ENCODE results near the gene PDZRN4.
"Not testable (repeated sequence)": the region's sequence is repeated elsewhere in the genome, so short reads cannot be mapped to it uniquely, and the experiment has no call there.

Gene PDZRN4

GRCh38 chr12:41511247-41511646 is 323.1 kb downstream of the PDZRN4 start:
- DNase-seq (ENCODE audit: low read depth in 2 of 2): no peak

DNA sequence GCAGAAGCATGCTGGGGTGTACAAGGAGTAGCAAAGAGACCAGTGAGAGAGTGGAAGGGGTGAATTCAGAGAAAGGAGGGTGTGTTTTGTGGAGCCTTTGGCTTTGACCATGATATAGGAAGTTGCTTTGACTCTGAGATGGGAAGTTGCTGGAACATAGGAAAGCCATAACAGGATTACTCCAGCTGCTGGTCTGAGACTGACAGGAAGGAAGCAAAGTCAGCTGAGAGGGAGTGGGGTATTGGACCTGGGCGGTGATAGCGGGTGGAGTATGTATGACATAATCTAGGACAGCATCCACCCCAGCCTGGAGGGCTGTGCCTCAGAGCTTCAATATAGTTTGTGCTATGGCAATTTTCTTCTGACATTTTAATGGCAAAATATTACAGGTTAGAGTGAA is 324.4 kb downstream of the PDZRN4 start:
- DNase-seq (ENCODE audit: low read depth in 2 of 2): no peak

DNA sequence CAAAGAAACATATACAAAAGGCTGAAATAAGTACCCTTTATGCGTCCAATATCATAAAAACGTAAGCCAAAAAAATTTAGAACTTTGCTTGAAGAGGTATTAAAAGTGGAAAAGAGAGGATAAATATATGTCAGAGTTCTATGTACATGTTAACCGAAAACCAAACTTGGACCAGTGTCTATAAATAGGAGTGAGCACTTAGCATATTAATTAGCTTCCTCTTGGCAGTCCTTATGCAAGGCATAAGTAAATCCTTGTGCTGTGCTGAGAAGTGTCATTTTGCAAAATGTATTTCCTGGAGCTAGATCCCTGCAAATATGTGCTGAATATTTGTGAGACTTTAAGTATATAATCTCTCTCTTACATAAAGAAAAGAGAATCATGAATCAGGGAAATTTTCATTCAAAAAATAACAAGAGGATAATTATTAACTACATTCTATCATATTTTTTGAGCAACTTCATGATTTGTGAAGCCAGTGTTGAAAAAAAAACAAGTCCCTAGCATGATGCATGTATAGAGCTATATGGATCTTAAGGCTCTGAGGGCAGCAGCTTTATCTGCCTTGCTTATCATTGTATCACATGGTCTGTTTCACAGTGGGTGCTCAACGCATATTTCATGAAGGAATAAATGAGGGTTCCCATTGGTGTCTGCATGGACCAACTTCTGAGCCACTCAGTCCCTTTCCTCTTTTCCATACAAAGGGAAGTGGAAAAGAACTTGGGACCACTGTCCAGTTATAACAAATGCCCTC is 326.1 kb downstream of the PDZRN4 start:
- DNase-seq (ENCODE audit: low read depth in 2 of 2): no peak

GRCh38 chr12:41514907-41515306 is 326.8 kb downstream of the PDZRN4 start:
- no peak for DNase-seq (ENCODE audit: low read depth in 2 of 2)

DNA sequence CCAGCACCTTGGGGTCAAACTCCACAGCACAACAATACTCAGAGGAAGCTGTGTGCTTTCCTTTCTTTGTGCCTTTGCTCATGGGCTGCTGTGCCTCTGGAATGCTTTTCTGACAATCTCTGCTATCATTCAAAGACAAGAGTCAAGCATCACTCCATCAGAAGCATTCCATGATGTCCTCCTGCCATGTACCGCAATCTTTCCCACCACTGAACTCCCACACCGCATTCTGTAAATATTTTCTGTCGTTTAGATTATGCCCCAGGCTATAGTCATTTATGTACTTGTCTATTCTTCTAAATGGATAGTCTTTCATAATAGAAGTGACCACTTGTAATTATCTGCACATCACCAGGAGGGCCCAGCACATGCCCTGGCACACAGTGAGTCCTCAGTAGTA is 327.8 kb downstream of the PDZRN4 start:
- no peak for DNase-seq (ENCODE audit: low read depth in 2 of 2)

GRCh38 chr12:41520869-41521268 is 332.7 kb downstream of the PDZRN4 start:
- no peak for DNase-seq (ENCODE audit: low read depth in 2 of 2)

DNA sequence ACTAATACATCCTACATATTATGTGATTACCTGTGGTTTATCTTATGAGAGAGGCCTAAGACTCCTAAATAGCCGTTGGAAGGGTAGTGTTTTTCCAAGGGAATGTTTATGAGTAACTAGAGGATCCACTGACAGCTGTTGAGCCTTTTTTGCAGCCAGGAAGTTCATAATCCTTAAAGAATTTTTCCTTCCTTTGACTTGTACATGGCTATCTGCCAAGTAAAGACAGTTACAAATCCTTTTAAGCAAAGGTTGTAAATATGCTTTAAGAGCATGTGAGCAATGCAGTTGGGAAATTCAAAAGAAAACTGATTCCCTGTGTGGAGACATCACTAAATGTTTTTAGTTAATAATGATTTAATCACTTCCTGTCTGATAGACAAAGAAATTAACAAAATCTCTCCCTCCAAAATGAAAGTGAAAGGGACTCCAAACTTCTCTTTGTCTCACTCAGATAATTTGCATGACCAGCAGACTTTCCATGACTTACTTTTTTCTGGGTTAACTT is 333.8 kb downstream of the PDZRN4 start:
- no peak for DNase-seq (ENCODE audit: low read depth in 2 of 2)

DNA sequence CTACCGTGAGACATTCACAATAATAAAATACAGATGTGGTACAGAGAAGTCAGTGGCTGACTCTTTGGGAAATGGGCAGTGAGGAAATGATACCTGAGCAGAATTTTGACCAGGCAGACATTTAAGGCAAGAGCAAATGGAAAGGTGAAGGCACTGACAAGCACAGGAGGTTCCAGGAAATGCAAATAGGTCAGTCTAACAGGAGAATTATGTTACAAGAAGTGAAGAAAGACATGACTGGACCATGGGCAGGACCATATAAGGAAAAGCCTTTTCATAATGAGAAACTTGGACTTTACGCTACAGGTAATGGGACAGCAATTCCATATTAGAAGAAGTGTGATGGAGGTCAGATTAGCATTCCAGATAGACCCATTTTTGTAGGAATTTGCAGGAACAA is 338.9 kb downstream of the PDZRN4 start:
- DNase-seq (ENCODE audit: low read depth in 2 of 2): no peak

GRCh38 chr12:41527534-41528116 is 339.5 kb downstream of the PDZRN4 start:
- DNase-seq (ENCODE audit: low read depth in 2 of 2): no peak

GRCh38 chr12:41528874-41529273 is 340.8 kb downstream of the PDZRN4 start:
- DNase-seq (ENCODE audit: low read depth in 2 of 2): no peak

DNA sequence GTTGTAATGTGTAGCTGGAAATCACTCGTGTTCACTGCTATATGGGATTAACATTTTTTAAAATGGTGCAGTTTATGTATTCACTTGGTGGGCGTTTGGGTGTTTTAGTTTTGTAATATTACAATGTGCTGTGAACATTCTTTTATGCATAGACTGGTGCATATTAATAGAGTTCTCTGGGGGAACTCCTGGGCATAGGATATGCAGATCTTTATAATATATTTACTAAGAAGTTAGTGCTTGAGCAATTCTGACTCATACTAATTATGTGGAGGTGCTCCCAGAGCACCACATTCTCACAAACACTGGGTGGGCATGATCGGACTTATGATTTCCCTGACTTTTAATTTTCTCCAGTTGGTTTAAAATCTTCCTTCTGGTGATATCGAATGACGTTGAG is 342.3 kb downstream of the PDZRN4 start:
- no peak for DNase-seq (ENCODE audit: low read depth in 2 of 2)

DNA sequence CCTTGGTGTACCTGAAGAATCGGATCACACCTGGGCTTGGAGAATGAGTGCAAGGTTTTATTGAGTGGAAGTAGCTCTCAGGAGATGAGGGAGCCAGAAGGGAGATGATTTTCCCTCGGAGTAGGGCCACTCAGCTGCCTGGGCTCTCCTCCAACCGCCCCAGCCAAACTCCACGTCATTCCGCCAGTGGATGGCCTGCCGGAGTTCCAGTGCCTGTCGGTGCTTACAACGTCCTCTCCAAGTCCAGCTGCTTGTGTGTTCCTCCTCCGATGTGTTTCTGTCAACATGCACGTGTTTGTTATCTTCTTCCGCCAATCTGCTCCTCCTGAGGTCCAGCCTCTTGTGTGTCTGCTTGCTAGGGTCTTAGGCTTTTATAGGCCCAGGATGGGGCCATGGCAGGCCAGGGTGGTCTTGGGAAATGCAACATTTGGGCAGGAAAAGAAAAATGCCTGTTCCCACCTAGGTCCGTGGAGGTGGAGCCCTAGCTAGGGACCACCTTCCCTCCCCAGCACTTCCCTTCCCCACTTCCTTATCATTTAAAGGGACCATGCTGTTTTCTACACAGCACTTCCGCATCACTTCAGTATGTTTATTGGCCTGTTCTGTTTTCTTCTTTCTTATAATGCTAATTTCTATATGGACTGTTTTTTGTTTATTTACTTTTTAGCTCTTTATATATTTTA is 343.2 kb downstream of the PDZRN4 start:
- DNase-seq (ENCODE audit: low read depth in 2 of 2): no peak

DNA sequence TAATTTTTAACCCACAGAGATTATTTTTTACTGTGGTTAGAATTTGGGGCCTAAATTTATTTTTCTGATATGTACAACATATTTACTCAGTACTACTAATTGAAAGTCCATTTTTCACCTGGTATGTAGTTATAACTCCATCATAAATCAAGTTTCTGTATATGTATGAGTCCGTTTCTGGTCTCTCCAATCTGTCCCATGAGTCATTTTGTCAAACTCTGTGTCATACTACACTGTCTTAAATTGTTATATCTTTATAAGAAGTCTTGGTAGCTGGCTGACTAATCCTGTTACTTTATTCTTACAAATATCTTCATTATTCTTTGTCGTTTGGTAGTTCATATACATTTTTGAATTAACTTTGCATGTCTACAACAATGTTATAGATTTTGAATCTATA is 344.0 kb downstream of the PDZRN4 start:
- no peak for DNase-seq (ENCODE audit: low read depth in 2 of 2)

DNA sequence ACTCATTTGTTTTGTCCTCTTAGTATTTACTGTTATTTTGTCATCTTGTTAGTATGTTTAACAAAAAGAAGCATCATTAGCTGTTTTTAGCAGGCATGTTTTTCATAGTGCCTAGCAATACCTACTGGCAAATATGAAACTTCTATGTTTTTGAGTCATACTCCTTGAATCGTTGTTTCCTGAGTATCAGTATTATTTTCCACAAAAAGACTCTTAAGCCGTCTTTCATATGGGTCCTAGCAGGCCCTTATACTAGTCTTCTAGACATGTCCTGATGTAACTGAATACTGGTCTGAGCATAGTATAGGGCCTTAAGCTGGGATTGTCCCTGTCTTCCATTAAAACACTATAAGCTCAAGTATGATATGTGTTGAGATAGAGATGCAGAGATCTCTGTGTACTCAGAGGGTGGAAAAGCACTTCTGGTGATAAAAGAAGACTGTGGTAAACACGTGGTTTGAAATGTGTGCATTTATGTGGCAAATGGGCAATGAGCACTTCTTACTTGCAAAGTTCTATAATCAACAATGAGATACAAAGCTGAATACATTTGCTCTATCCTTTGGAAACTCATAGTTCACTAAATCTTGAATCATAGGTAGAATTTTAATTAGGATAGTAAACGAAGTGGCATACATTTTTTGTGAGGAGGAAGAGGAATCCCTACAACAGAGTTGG is 348.8 kb downstream of the PDZRN4 start:
- no peak for DNase-seq (ENCODE audit: low read depth in 2 of 2)

- DNase-seq (ENCODE audit: low read depth in 2 of 2): no peak
Observed at GRCh38 chr12:41537522-41537921, 349.4 kb downstream of the PDZRN4 start.

DNA sequence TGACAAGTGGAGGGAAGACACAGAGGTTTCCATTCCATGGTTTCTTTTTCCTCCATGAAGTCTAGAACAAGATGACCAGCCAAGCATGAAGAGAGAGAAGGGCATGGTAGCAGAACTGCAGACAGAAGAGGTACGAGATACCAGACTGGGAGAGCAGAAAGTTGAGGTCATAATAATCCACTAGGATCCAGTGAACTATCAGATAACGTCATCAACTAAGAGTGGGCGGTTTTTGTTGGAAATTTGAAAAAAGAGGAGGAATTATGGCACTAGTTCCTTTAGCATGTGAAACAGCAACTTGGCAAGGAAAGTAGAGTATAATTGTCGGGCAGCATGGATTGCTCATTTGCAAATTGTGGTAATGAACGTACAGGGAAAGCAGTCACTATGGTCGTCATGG is 357.6 kb downstream of the PDZRN4 start:
- no peak for DNase-seq (ENCODE audit: low read depth in 2 of 2)

GRCh38 chr12:41547071-41547470 is 359.0 kb downstream of the PDZRN4 start:
- not testable (repeated sequence) for DNase-seq (ENCODE audit: low read depth in 2 of 2)

- DNase-seq (ENCODE audit: low read depth in 2 of 2): no peak
Observed at GRCh38 chr12:41548926-41549325, 360.8 kb downstream of the PDZRN4 start.

DNA sequence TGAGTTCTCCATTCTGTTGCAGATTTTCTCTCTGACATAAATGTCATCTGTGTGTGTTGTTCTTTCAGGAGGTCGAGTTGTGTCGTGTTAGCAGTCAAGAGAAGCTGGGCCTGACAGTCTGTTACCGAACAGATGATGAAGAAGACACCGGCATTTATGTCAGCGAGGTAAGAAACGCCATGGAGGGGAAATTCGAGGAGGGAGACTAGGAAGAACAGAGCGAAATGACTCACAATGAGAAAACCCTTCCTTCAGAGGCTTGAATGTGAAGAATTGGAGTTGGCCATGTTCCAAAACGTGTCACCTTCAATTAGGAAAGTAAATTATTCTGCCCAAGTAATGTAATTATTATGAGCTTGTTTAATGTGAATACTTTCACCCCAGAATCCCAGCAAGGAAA is 364.5 kb downstream of the PDZRN4 start:
- no peak for DNase-seq (ENCODE audit: low read depth in 2 of 2)

DNA sequence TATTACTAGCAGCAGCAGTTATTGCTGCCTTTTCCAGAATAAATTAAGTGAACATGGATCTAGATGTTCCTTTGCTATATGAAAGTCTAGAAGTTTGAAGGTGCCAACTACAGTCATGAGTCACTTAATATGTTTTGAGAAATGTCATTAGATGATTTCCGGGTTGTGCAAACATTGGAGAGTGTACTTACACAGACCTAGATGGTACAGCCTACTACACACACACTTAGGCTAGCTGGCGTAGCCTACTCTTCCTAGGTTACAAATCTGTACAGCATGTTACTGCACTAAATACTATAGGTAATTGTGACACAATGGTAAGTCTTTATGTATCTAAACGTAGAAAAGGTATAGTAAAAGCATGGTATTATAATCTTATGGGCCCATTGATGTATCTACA is 368.1 kb downstream of the PDZRN4 start:
- DNase-seq (ENCODE audit: low read depth in 2 of 2): no peak

- DNase-seq (ENCODE audit: low read depth in 2 of 2): no peak
Observed at GRCh38 chr12:41557344-41557743, 369.2 kb downstream of the PDZRN4 start.

- no peak for DNase-seq (ENCODE audit: low read depth in 2 of 2)
Observed at GRCh38 chr12:41558671-41559070, 370.6 kb downstream of the PDZRN4 start.

Data from stimulated activated CD4-positive, alpha-beta T cell treated with anti-CD3 and anti-CD28 coated beads, Interleukin-15, amount 100 ng/mL, for 48 hours (primary cell).